Middle frontal gyrus (tissue), 1 donor: ENCODE results near the gene ANKRD27.
A peak's percentile ranks its signal among the peaks of the same experiment; 100 is the strongest.
"Not testable (repeated sequence)": the region's sequence is repeated elsewhere in the genome, so short reads cannot be mapped to it uniquely, and the experiment has no call there.

Experiments used
- DNase-seq: peaks from one replicate; pipeline ENCODE4 v3.0.0-alpha.2; 2015; ENCODE audit warnings: low spot score; ENCODE audit errors: extremely low spot score

The ANKRD27 gene

DNA sequence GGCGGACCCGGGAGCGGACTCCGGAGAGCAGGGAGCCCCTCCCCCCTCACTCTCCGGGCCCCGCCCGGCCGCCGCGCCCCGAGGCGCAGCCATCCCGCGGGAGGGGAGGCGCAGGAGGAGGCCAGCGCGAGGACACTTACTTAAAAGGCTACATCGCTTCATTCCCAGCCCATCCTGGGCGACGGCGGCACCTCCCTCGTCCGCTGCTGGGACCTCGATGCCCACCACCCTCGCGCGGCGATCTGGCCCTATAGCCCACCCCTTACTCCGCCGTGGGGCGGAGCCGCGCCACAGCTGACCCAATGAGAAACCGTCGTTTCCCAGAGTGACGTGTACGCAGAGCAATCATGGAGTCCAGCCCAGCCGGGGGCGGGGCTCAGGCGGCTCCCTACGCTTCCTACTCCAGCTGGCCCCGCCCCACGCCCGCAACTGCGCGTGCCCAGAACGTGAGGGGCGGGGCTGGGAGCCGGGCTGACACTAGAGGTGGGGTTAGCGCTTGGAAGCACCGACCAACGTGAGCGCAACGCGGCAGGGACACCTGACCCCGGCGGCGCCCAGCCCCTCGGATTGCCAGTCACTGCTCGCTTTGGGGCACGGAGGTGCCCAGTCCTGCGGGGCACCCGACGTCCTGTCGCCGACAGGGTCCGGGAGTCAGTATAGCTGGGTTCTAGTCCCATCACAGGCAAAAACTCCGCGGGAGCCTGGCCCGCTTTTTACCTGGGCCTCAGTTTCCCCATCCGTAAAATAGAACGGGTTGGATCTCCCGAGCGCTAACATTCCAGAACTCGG lies at the start of gene ANKRD27:
ANKRD27 (minus strand) TSS at position 250 of the 789 bp plus-strand sequence. CDS start 16,165 bp downstream, outside the sequence.
- DNase-seq, result peak; percentile 99

DNA sequence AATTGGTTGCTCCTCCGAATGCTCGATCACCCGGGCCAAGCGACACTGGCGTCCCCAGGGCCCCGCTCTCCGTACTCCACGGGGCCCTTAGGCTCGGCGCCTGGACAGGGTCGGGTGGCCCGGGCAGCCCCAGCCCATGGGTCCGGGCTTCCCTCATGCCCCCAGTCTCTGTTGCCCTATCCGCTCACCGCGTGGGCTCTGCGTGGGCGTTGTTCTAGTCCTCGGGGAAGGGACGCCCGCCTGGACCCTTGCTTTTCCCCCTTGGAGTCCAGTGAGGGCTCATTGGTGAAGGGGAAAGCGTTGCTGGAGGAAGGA lies 45.9 kb upstream of the ANKRD27 start:
- no peak for DNase-seq

DNA sequence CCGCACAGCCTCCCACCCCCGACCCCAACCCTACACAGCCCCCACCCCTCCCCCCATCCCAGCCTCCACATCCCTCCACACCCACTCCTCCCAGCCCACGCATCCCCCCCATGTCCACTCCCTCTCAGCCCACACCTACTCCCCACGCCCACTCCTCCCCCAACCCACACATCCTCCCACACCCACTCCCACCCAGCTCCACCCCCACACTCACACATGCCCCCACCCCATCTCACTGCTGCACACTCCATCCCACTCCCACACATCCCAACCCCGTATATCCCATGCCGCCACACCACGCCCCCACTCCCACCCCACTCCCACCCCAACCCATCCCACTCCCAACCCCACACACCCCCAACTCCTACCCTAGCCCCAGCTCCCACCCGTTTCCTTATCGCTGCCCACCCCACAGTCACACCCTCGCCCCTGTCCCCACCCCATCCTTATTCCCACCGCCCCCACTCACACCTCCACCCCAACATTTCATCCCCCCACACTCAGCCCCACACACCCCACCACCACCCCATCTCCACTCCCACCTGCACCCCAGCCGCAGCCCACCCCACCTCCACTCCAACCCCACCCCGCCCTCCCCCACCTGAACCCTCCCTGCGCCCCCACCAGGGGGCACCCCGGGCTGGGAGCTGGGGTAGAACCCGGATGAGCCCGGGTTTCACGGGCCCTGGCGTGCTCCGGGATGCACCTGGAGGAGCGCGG lies 45.4 kb upstream of the ANKRD27 start:
- no peak for DNase-seq

DNA sequence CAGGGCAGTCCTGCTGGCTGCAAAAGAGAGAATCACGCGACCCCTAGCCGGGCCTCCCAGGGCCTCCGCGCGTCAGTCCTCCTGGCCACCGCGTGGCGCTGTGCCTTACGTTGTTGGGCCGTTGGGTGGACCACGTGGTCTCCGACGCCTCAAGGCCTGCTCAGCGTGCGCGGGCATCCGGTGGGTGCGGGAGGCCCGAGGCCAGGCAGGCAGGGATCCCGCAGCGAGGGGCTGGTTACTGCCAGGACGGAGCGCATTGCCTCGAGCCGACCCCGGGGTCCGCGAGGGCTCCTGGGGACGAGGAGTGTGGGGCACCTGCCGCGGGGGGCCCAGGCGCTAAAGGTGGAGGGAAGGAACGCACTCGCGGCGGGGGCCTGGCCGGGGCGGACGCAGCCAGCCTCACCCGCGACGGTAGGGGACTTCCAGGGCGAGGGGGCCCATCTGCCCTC lies 44.7 kb upstream of the ANKRD27 start, which contains the start of gene TDRD12:
TDRD12 (plus strand) TSS at position 157 of the 449 bp plus-strand sequence. CDS start 306 bp downstream, outside the sequence.
- no peak for DNase-seq

DNA sequence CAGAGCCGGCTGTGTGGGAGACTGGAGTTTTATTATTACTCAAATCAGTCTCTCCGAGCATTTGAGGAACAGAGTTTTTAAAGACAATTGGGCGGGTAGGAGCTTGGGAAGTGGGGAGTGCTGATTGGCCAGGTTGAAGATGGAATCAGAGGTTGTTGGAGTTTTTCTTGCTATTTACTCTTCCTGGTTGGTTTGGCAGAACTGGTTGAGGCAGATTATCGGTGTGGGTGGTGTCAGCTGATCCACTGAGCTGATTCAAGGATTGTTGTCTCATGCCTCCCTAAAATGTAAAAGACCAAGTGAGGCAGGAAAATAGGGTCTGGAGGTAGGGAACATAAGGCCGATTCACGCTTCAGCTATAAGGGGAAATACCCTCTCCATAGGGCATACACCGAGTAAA lies 43.3 kb upstream of the ANKRD27 start:
- DNase-seq, result no peak

DNA sequence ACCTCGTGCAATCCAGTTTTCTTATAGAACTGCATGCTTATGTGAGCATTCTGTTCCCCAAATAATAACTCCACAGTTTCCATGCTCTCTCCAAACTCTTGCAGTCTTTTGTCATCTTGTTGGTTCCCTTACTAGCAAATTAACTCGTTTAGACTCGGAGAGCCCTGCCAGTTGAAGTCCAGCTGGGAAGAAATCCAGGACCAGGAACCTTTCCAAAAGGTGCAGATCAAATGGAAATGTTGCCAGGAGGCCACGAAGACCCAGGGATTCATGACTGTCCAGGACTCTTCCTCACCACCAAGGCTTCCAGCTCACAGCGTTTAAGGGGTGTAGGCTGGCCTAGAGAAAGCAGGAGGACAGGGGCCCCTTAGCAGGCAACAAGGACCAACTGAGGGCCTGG lies 42.5 kb upstream of the ANKRD27 start:
- DNase-seq, result no peak

DNA sequence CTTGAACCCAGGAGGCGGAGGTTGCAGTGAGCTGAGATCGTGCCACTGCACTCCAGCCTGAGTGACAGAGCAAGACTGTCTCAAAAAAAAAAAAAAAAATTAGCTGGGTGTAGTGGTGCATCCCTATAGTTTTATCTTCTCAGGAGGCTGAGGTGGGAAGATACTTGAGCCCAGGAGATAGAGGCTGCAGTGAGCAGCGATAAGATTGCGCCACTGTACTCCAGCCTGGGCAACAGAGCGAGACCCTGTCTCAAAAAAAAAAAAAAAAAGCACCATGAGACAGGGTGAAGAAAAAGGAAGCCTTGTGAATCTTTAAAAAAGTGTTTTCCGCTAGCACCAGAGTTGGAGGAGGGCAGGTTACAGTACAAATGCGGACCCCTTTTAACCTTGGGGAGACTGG lies 41.2 kb upstream of the ANKRD27 start:
- not testable (repeated sequence) for DNase-seq

DNA sequence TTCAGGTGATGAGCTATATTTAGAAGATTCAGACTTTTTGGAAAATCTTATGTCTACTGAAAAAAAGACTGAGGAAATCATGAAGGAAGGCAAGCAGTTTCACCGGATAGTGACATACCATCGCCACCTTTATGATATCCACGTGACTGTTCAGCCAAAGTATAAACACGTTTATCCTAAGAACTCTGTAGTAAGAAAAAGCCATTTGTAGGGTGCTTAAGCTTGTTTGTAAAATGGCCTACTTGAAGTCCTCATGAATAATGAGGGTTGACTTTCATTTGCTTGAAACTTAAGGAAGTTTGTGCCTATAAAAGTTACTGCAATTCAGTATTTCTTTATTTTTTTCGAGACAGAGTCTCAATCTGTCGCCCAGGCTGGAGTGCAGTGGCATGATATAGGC lies 36.8 kb upstream of the ANKRD27 start:
- no peak for DNase-seq

DNA sequence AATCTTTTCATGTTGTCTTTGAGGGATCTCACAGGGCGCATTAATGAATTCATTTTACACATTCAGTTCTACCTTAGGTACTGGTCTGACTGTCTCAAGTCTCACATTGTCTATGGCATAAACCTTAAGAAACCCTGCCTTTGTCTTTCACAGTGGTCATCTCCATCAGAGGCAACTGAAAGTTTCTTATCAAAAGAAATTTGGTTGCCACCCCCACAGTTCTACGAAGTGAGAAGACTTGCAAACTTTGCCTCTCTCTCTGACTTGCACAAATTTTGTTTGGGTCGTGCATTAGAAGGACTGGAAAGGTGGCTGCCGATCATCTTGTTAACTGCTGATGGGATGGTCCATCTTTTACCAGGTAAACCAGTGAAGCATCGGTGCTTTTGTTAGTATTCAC lies 34.1 kb upstream of the ANKRD27 start:
- DNase-seq, result no peak

DNA sequence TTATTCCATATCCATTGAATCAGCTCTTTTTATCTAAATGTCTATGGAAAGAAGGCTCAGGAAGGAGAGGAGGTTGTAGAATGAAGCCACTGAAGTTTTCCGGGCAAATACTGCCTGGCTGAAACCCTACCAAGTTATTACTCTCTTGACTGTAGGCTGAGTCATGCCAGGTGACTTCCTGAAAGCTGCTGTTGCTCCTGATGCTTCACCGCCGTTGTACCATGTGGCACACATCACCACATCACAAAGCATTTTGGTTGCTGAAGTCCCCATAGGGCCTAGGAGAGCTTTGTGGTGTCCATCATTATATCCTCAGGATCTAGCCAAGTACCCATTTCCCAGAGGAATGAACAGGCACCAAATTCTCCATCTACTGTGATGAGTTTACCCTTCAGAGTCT lies 33.5 kb upstream of the ANKRD27 start:
- no peak for DNase-seq

DNA sequence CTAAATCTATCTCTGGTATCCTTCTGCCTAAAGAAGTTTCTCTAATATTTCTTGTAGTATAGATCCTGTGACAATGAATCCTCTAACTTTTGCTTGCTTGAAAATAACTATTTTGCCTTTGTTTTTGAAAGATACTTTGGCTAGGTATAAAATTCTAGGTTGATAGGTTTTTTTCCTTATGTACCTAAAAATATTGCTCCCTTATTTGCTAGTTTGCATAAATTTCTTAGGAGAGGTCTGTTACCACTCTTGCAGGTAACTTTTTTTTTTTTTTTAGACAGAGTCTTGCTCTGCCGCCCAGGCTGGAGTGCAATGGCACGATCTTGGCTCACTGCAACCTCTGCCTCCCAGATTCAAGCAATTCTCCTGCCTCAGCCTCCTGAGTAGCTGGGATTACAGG lies 29.0 kb upstream of the ANKRD27 start:
- not testable (repeated sequence) for DNase-seq

DNA sequence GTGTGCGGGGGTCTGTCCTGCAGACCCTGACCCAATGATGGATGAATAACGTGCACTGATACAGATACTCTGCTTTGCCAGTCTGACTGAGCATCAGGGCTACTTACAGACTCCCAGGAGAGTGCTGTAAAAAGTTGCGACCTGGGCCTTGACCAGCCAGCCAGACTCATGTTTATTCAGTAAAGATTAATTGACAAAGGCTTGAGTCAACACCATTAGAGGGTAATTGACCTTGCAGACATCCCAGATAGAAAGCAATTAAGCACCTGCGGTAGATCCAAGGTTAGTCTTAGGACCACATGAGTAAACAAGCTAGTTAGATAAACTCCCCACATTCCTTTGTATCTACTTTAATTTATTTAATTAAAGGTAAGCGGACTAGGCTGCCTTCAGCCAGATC lies 27.0 kb upstream of the ANKRD27 start:
- DNase-seq, result no peak

DNA sequence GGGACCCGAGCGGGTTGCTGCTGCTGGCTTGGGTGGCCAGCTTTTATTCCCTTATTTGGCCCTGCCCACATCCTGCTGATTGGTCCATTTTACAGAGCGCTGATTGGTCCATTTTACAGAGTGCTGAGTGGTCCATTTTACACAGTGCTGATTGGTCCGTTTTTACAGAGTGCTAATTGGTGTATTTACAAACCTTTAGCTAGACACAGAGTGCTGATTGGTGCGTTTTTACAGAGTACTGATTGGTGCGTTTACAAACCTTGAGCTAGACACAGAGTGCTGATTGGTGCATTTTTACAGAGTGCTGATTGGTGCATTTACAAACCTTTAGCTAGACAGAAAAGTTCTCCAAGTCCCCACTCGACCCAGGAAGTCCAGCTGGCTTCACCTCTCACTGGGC lies 25.1 kb upstream of the ANKRD27 start:
- not testable (repeated sequence) for DNase-seq

DNA sequence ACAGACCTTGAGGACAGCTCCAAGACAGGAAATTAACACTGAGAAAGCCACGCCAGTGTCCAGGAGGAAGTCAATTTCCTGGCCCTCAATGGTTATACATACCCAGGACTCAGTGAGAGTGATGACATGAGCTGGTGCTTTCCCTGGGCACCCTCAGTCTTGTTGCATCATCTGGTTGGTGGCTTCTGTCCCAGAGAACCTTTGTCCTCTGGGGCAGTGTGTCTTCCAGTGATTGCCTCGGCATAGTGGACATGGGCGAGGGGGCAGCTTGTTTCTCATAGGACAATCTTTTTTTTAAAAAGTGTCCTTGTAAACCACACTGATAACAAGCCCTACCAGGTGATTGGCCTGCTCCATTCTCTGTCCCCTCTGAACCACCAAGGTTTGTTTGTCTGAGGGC lies 21.8 kb upstream of the ANKRD27 start:
- not testable (repeated sequence) for DNase-seq

DNA sequence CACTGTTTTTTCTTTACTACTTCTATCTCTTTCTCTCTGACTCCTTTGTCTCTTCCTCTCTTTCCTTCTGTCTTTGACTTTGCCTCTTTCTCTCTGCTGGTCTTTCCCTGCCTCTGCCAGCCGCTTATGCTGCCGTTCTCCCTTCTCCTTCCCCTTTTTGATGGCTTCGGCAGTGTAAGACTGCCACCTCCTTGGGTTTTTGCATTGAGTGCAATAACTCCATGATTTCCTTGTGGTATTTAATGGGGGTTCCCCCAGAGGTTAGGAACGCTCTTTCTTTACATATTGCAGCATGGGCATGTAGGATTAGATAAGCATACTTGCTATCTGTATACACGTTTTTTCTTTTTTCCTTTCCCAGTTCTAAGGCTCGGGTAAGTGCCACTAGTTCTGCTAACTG lies 20.5 kb upstream of the ANKRD27 start:
- not testable (repeated sequence) for DNase-seq

DNA sequence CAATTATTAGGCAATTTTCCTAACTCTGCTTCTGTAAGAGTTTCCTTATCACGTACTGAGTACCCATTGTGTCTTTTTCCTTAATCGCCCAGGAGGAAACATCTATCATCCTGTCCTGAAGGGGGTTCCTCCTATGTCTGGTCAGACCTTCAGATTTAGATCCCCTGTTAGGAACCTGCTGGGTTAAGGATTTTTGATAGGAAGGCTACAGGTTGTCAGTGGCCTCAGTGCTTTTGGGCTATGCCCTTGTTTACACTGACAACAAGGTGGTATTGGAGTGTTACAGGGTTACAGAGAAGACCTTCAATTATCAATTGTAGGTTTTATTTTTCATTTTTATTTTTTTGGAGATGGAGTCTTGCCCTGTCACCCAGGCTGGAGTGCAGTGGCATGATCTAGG lies 19.9 kb upstream of the ANKRD27 start:
- not testable (repeated sequence) for DNase-seq

DNA sequence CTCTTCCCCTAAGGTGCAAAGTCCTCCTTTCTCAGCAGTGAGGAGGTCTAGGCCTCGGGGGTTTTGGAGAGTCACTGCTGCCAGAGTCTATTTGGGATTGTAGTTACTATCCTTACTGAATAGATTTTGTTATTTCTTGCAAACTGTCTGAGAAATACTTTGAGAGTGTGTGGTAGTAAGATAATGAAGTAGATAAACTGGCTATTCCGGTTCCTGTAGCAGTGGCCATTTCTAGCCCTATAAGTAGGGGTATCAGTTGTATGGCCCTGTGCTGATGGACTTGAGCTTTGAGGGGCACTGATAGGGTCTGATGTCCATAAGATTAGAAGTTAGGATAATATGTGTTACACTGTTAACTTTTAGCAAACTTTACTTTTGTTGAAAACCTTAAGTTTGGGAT lies 19.3 kb upstream of the ANKRD27 start:
- DNase-seq, result not testable (repeated sequence)

DNA sequence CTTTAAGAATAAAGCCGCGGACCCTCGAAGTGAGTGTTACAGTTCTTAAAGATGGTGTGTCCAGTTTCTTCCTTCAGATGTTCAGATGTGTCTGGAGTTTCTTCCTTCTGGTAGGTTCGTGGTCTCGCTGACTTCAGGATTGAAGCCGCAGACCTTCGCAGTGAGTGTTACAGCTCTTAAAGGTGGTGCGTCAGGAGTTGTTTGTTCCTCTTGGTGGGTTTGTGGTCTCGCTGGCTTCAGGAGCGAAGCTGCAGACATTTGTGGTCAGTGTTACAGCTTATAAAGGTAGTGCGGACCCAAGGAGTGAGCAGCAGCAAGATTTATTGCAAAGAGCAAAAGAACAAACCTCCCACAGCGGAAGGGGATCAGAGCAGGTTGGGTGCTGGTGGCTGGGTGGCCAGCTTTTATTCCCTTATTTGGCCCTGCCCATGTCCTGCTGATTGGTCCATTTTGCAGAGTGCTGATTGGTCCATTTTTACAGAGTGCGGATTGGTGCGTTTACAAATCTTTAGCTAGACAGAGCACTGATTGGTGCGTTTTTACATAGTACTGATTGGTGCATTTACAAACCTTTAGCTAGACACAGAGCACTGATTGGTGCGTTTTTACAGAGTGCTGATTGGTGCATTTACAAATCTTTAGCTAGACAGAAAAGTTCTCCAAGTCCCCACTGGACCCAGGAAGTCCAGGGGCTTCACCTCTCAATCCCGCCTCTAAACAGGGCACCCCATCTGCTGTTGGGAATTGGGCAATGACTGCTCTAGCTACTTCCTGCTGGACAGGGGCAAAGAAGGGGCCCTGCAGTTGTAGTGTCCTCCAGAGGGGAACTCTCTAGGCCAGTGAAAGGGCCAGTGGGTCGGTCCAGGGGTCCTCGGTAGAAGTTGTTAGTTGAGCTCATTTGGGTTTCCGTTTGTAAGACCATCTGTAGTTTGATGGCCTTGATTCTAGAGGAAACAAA lies 18.4 kb upstream of the ANKRD27 start:
- DNase-seq, result not testable (repeated sequence)

DNA sequence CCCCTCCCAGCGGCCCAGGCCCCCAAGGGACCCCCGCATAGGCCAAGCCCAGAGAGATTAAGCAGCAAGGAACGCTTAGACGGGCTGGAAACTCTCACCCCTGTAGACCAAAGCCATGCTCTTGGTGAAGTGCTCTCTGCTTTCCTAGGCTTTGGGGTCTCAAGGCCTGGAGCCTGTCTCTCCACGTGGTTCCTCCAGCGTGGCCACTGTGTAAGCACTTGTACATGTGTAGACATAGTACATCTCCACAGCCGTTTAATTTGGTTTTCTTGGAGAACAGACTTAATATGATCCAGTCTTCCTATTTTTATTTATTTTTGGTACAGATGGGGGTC lies 17.7 kb upstream of the ANKRD27 start:
- no peak for DNase-seq

DNA sequence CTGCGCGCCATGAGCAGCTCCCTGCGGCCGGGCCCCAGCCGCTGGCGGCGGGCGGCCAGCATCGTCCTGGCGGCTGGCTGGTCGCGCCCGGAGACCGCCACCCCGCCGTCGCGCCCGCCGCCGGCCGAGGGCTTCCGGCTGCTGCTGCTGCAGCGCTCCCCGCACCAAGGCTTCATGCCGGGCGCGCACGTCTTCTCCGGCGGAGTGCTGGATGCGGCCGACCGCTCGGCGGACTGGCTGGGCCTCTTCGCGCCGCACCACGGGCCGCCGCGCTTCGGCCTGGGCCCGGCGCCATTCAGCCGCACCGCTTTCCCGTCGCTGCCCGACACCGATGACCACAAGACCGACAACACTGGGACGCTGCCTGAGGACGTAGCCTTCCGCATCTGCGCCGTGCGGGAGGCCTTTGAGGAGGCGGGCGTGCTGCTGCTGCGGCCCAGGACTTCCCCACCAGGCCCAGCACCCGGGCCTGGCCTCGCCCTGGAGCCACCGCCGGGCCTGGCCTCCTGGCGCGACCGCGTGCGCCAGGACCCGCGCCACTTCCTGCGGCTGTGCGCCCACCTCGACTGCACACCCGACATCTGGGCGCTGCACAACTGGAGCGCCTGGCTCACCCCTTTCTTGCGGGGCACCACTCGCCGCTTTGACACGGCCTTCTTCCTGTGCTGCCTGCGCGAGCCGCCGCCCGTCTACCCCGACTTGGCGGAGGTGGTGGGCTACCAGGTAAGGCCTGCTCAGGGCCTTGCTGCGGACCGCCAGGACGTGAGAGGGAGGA lies 17.2 kb upstream of the ANKRD27 start:
- DNase-seq, result peak; percentile 18
